ENCODE data around the gene DNAJA3.

DNA sequence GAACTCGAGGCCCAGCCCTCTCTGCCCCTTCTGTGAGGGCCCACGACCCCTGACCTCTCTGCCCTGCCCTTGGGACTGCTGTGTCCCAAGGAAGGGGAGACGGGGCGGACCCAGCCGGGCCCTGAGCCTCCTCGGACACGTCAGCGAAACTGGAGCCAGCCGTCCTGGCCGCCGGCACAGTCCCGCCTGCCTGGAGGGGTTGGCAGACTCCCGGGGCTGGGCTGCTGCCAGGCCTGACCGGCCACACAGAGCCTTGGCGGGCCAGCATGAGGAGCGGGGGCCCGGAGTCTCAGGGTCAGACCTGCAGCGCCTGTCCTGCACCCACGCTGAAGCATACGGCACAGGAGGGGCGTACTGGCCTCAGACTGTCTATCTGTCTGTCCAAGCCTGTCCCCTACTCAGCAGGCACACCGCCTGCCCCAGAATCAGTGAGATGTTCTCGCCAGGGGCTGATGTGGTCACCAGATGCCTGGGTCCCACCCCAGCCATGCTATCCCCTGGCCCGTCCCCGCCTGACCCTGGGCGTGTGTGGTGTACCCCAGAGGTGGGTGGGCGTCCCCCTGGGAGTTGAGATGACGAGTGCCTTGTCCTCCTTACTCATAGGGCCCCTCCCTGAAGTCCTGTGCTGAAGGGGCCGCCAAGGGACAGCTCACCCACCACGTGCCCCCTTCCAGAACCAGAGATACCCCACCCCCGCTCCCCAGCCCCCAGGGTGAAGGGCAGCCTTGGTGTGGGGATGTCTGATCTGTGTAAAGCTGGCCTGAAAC lies 49.4 kb upstream of the DNAJA3 start:
- peak; percentile 40 to 70 for TF ChIP-seq POLR2AphosphoS5 (IDR thresholded peaks at IDR 0.05)
- TF ChIP-seq, protein P1, sequence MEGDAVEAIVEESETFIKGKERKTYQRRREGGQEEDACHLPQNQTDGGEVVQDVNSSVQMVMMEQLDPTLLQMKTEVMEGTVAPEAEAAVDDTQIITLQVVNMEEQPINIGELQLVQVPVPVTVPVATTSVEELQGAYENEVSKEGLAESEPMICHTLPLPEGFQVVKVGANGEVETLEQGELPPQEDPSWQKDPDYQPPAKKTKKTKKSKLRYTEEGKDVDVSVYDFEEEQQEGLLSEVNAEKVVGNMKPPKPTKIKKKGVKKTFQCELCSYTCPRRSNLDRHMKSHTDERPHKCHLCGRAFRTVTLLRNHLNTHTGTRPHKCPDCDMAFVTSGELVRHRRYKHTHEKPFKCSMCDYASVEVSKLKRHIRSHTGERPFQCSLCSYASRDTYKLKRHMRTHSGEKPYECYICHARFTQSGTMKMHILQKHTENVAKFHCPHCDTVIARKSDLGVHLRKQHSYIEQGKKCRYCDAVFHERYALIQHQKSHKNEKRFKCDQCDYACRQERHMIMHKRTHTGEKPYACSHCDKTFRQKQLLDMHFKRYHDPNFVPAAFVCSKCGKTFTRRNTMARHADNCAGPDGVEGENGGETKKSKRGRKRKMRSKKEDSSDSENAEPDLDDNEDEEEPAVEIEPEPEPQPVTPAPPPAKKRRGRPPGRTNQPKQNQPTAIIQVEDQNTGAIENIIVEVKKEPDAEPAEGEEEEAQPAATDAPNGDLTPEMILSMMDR (IDR thresholded peaks at IDR 0.05) = no peak
- TF ChIP-seq POLR2A (IDR thresholded peaks at IDR 0.05; ENCODE audit: low read depth) = no peak
- TF ChIP-seq EP300 (IDR thresholded peaks at IDR 0.05) = no peak
